ENCODE data around the gene RPL11.
"Not testable (repeated sequence)": the region's sequence is repeated elsewhere in the genome, so short reads cannot be mapped to it uniquely, and the experiment has no call there.

Gene RPL11

DNA sequence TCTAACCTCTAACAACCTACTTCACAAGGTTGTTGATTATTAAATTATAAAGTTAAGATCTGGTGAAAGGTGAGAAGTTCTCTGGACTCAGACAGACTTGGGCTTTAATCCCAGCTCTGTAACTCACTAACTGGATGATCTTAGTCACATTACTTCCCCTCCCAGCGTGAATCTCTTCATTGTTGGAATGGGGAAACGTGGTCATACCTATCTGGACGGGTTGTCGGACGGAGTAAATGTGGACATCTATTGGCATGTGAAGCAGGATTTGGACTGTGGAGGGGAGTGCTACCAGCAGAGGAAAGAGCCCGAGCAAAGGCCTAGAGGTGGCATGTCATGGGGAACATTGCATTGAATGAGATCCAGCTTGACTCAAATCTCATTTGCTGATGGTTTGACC is 45.1 kb upstream of the RPL11 start:
- TF ChIP-seq, protein P1, sequence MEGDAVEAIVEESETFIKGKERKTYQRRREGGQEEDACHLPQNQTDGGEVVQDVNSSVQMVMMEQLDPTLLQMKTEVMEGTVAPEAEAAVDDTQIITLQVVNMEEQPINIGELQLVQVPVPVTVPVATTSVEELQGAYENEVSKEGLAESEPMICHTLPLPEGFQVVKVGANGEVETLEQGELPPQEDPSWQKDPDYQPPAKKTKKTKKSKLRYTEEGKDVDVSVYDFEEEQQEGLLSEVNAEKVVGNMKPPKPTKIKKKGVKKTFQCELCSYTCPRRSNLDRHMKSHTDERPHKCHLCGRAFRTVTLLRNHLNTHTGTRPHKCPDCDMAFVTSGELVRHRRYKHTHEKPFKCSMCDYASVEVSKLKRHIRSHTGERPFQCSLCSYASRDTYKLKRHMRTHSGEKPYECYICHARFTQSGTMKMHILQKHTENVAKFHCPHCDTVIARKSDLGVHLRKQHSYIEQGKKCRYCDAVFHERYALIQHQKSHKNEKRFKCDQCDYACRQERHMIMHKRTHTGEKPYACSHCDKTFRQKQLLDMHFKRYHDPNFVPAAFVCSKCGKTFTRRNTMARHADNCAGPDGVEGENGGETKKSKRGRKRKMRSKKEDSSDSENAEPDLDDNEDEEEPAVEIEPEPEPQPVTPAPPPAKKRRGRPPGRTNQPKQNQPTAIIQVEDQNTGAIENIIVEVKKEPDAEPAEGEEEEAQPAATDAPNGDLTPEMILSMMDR (IDR thresholded peaks at IDR 0.05), result no peak
- no peak overlapping the region for H3K4me3 ChIP-seq (ENCODE audit: low read depth in 1 of 2, low read length in 1 of 2)
- H3K9me3 ChIP-seq, result no peaks in the 10 kb centered on the region
- H3K27ac ChIP-seq, result no peak overlapping the region
- no peaks in the 10 kb centered on the region for H3K36me3 ChIP-seq
- H3K4me1 ChIP-seq (ENCODE audit: control insufficient read depth in 1 of 2, insufficient read depth in 1 of 2, low read depth in 1 of 2, low read length in 1 of 2), result no peaks in the 10 kb centered on the region
- H3K27me3 ChIP-seq, result peaks cover 43% of the 10 kb centered on the region

DNA sequence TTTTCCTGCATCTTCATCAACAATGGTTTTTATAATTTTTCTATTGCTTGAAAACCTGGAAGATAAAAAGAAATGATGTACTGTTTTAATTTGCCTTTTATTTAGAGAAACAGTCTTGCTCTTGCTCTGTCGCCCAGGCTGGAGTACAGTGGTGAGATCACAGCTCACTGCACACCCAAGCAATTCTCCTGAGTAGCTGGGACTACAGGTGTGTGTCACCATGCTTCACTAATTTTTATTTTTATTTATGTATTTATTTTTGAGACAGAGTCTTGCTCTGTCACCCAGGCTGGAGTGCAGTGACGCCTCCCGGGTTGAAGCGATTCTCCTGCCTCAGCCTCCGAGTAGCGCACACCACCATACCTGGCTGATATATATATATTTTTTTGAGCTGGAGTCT is 43.0 kb upstream of the RPL11 start:
- Histone ChIP-seq H3K27me3 (peaks cover 51% of the 10 kb centered on the region), H3K4me3 (ENCODE audit: low read depth in 1 of 2, low read length in 1 of 2) (no peak overlapping the region), H3K36me3 (no peaks in the 10 kb centered on the region), H3K4me1 (ENCODE audit: control insufficient read depth in 1 of 2, insufficient read depth in 1 of 2, low read depth in 1 of 2, low read length in 1 of 2) (no peaks in the 10 kb centered on the region), H3K9me3 (no peaks in the 10 kb centered on the region), H3K27ac (no peak overlapping the region)
- TF ChIP-seq, protein P1 (IDR thresholded peaks at IDR 0.05), result no peak

DNA sequence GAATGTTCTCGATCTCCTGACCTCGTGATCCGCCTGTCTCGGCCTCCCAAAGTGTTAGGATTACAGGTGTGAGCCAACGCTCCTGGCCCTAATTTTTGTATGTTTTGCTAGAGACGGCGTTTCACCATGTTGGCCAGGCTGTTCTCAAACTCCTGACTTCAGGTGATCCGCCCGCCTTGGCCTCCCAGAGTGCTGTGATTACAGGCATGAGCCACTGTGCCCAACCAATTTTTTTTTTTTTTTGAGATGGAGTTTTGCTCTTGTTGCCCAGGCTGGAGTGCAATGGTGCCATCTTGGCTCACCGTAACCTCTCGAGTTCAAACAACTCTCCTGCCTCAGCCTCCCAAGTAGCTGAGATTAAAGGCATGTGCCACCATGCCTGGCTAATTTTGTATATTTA is 42.4 kb upstream of the RPL11 start:
- not testable (repeated sequence) for H3K27ac ChIP-seq; H3K9me3 ChIP-seq; H3K36me3 ChIP-seq; H3K4me1 ChIP-seq (ENCODE audit: control insufficient read depth in 1 of 2, insufficient read depth in 1 of 2, low read depth in 1 of 2, low read length in 1 of 2); H3K4me3 ChIP-seq (ENCODE audit: low read depth in 1 of 2, low read length in 1 of 2)
- peaks cover 49% of the 10 kb centered on the region for H3K27me3 ChIP-seq

DNA sequence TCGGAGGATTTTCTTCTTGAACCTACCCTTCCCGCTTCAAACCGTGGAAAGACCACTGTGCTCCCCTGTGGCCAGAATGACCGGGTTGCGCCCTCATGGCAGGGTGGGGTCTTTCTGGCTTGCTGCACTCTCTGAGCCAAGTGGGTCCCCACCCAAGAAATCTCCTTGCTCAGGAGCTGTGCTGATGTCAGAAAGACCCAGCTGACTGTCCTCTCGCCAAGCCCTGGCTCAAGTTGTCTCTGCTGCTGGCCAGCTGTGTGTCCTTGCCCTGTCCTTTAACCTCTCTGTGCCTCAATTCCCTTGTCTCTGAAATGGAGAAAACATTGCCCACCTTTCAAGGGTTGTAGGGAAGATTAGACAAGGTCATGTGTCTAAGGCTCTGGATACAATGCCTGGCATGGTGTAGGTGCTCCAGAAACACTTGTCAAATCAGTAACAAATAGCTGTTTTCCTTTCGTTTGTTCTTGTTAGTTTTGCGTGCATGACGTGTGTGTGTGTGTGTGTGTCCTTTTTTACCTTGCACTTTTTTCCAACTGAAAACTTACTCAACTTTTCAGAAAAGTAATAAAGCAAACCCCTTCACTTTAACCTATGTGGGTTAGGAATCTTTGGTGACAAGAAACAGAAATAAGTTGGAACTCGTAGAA is 41.1 kb upstream of the RPL11 start:
- TF ChIP-seq, protein P1 (IDR thresholded peaks at IDR 0.05), result no peak
- H3K4me1 ChIP-seq (ENCODE audit: control insufficient read depth in 1 of 2, insufficient read depth in 1 of 2, low read depth in 1 of 2, low read length in 1 of 2), result no peaks in the 10 kb centered on the region
- H3K4me3 ChIP-seq (ENCODE audit: low read depth in 1 of 2, low read length in 1 of 2), result no peak overlapping the region
- H3K9me3 ChIP-seq, result no peaks in the 10 kb centered on the region
- H3K36me3 ChIP-seq, result no peaks in the 10 kb centered on the region
- H3K27ac ChIP-seq, result no peak overlapping the region
- H3K27me3 ChIP-seq, result peaks cover 48% of the 10 kb centered on the region

DNA sequence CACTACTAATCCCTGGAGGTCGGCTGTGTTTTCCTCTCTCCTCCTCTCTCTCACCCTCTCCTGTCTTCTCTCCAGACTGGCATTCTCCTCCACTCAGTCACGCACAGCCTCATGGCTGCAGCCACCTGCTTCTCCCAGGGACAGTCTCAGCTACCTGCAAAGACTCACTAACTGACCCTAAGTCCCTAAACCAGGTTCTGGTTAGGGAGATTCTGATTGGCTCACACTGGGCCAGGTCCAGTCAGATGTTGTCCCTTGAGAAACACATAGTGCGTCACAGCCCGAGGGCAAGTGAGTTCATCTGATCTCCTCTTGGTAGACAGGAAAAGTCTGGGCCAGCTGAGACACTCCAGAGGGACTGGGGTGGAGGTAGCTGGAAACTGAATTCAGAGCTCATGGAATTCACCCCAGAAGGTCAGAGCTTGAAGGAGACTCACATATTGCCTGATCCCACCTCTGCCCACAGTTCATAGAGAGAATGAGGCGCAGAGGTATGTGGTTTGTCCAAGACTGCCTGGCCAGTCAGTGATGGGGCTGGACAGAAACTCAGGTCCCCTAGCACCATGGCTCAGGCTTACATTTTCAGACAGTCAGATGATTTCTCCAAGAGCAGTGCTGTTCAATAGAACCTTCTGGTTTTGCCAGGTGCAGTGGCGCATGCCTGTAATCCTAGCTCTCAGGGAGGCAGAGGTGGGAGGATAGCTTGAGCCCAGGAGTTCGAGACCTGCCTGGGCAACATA is 40.4 kb upstream of the RPL11 start:
- Histone ChIP-seq H3K27me3 (peaks cover 49% of the 10 kb centered on the region), H3K36me3 (no peaks in the 10 kb centered on the region), H3K4me1 (ENCODE audit: control insufficient read depth in 1 of 2, insufficient read depth in 1 of 2, low read depth in 1 of 2, low read length in 1 of 2) (no peaks in the 10 kb centered on the region), H3K27ac (no peak overlapping the region), H3K9me3 (no peaks in the 10 kb centered on the region), H3K4me3 (ENCODE audit: low read depth in 1 of 2, low read length in 1 of 2) (no peak overlapping the region)
- TF ChIP-seq, protein P1 (IDR thresholded peaks at IDR 0.05), result no peak

DNA sequence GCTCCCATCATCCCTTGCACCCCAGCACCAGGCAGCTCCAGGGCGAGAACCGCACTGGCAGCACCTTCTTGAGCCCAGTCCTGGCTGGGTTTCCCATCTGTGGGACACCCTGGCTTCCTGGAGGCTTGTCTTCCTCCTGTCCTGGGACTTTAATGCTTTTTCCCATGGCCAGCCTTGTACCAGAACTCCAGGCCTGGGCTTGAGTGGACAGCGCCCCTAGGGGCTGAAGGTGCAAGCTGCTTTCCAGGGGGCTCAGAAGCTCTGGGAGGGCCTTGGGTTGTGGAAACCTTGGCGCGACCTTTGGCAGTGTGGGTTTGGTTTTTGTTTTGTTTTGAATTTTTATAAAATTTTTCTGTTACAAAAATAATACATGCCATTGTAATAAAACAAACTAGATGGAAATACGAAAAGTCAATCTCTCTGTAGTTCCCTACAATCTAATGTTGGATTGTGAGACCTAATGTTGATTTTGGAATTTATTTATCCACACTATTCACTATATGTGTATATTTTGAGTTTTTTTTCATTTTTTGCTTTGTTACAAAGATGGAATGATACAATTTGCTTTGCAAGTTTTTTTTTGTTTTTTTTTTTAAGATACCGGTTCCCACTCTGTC is 33.8 kb upstream of the RPL11 start:
- Histone ChIP-seq H3K4me3 (ENCODE audit: low read depth in 1 of 2, low read length in 1 of 2) (no peak overlapping the region), H3K27ac (no peak overlapping the region), H3K9me3 (no peaks in the 10 kb centered on the region), H3K4me1 (ENCODE audit: control insufficient read depth in 1 of 2, insufficient read depth in 1 of 2, low read depth in 1 of 2, low read length in 1 of 2) (no peaks in the 10 kb centered on the region), H3K36me3 (no peaks in the 10 kb centered on the region), H3K27me3 (peaks cover 13% of the 10 kb centered on the region)
- TF ChIP-seq, protein P1 (IDR thresholded peaks at IDR 0.05), result no peak

Measured in neutrophil (primary cell).